Esophagus squamous epithelium (tissue), 4 donors: Measurements from ENCODE around the gene PRUNE2.

Experiments used
- CTCF ChIP-seq, 6 experiments: fragments of 450-650 bp in 4 of 6; fragments of 200-600 bp in 2 of 6; sonication (generic) in 2 of 6; IDR thresholded peaks; one replicate each; pipeline ENCODE4 v1.5.1; 2016 to 2019; ENCODE audit warnings: antibody characterized with exemption in 6 of 6, mild to moderate bottlenecking in 4 of 6, moderate library complexity in 4 of 6
- POLR2A ChIP-seq, 4 donors: fragments of 450-650 bp; IDR thresholded peaks; one replicate each; pipeline ENCODE4 v1.6.1; 2017; ENCODE audit warnings: antibody characterized with exemption in 4 of 4, mild to moderate bottlenecking in 4 of 4, moderate library complexity in 3 of 4

DNA sequence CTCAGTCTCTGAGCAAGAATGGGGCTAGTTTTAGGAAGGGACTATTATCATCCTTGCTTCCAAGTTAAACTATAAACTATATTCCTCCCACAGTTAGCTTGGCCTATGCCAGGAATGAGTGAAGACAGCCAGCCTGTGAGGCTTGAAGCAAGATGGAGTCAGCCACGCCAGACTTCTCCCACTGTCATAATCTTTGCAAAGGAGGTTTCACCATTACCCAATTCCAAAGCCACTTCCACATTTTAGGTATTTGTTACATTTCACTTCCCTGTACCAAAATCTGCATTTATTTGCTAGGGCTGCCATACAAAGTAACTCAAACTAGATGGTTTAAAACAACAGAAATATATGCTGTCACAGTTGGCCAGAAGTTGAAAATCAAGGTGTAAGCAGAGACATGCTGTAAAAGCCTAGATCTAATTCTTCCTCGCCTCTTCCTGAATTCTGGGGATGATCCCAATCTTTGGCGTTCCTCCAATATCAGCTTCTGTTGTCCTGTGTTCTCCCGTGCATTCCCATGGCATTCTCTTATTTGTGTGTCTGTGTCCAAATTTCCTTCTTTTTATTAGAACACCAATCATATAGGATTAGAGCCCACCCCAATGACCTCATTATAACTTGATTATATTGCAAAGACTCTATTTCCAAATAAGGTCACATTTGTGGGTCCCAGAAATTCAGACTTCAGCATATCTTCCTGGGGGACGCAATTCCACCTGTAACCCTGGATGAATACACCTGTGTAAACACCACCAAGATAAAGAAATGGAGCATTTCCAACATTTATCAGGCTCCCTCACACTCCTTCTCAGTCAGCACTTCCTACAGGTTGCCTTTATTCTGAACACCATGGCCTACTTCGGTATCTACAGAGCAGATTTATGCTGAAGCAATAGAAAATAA is 320.2 kb downstream of the PRUNE2 start:
- TF ChIP-seq CTCF (IDR thresholded peaks at IDR 0.05): no peak
- no peak for TF ChIP-seq POLR2A (IDR thresholded peaks at IDR 0.05)
